Activated CD4-positive, CD25-positive, alpha-beta regulatory T cell (primary cell): ENCODE measurements around the gene PKD2.
"Not testable (repeated sequence)": the region's sequence is repeated elsewhere in the genome, so short reads cannot be mapped to it uniquely, and the experiment has no call there.

Source experiments
- DNase-seq, 4 experiments: peaks; one replicate each; lab custom pipeline; 2025; lab: John Stamatoyannopoulos, UW

PKD2 gene

DNA sequence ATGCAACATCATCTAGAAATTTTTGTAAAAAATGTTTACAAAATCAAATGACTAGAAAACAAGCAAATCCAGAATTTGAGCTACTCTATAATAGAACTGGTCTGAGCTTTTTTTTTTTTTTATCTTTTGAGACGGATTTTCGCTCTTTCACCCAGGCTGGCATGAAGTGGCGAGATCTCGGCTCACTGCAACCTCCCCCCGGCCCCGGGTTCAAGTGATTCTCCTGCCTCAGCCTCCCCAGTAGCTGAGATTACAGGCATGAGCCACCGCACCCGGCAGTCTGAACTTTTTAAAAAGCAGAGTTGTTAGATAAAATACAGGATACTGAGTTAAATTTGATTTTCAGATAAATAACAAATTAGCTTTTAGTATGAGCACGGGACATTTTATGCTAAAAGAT lies 20.9 kb upstream of the PKD2 start:
- DNase-seq, result no peak

DNA sequence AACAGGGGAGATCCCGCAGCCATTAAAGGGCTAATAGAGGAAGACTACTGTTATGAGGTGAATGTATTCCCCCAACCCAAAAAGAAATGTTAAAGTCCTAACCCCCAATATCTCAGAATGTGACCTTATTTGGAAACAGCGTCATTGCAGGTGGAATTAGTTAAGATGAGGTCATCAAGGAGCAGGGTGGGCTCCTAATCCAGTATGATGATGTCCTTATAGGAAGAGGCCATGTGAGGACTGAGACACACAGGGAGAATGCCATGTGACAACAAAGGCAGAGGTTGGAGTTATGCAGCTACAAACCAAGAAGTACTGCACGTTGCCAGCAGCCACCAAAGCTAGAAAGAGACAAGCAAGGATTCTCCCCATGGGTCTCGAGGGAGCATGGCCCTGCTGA lies 17.7 kb upstream of the PKD2 start:
- no peak for DNase-seq

DNA sequence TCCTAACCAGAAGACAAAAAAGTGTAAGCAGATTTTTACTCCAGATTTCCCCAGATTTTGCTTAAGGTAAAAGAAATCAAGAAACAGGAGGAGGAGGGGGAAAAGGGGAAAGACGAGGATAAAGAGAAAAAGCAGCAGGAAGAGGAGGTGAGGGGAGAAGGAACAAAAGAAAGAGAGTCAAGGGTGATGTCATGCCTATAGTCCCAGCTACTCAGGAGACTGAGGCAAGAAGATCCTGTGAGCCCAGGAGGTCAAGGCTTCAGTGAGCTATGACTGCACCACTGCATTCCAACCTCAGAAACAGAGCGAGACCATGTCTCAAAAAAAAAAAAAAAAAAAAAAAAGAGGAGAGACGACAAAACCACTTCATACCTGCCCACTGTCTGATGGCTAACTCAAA lies 12.0 kb upstream of the PKD2 start:
- DNase-seq, result no peak

DNA sequence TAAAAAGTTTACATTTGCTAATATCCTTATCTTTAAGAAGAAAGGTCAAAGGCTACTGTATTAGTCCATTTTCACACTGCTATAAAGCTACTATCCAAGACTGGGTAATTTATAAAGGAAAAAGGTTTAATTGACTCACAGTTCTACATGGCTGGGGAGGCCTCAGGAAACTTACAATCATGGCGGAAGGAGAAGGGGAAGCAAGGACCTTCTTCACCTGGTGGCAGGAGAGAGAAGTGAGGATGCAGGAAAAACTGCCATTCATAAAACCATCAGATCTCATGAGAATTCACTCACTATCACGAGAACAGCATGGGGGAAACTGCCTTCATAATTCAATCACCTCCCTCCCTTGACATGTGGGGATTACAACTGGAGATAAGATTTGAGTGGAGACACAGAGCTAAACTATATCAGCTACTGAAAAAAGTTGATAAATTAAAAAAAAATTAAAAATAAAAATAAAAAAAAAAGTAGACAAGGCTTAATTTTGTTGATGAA lies 8.2 kb upstream of the PKD2 start:
- DNase-seq, result not testable (repeated sequence)

DNA sequence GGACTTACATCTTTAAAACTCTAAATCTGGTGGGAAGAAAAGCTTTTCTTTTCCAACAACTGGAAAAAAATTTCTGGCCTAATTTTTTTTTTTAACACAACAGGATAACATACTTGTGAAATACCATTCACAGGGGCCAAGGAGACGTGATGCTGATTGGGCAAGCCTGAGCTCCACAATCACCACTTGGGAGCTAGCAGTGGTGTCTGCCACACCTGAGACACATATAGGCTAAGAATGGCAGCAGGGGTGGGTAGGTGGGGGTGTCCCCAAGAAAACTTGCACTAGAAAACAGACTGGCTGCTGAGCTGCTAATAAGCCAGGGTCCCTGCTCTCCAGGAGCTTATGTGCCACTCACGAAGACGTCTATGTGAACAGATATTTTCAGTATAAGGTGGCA lies 5.6 kb upstream of the PKD2 start:
- no peak for DNase-seq

DNA sequence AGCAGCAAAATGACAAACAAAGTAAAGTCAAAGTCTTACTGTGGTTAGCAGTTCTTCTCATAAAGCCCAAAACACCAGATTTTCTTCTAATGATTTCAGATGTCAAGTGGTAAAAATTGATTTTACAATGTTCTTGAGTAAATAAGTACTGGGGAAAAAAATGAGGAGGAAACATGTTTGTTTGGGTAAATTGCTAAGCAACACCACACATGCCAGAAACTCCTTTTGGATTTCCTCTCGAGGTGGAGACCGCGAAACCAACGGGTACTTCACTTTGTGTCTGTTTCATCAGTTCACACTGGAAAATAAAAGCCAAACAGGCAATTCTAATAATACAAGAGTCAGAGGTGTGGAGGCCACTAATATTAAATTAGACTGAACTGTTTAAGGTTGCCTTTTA lies 4.6 kb upstream of the PKD2 start:
- no peak for DNase-seq

DNA sequence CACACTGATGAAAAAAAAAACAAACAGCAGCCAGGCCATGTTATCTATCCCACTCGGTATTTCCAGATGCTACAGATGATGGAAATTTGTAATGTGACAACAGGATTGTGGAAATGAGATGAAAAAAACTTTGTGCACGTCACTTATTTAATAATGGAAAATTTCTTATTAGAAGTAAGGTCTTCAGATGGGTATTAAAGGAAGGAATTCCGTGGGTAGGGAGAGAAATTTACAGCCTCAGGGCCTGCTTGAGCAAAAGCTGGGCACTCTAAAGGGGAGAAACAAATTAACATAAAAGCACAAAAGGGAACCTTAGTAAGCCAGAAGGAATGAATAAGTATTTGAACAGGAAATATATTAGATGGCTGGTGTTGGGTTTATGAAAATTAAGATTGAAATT lies 4.2 kb upstream of the PKD2 start:
- DNase-seq, result no peak

DNA sequence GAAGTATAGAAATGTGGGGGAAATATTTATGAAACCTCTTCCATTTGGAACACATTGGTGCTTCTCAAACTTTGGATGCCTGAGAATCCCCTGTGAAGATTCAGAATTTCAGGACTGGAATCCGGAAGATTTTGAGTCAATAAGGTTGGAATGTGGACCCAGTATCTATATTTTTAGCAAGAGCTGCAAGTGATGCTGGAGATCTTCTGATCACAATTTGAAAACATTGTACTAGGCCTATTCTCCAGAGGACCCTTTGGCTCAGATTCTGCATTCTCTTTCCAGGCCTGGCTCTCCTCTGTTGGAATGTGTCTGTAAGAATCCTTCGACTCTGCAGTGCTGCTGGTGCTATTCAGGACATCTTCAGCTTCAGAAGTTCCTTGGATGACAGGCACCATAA lies 2.4 kb upstream of the PKD2 start:
- no peak for DNase-seq

DNA sequence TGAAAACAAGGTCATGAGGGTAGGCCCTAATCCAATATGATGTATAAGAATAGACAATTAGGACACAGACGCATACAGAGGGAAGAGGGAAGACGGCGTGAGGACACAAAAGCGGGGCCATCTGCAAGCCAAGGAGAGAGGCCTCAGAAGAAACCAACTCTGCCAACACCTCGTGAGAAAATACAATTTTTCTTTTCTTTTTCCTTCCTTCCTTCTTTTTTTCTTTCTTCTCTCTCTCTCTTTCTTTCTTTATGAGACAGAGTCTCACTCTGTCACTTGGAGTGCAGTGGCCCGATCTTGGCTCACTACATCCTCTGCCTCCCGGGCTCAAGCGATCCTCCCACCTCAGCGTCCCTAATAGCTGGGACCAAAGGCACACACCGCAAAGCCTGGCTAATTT lies 1.5 kb upstream of the PKD2 start:
- no peak for DNase-seq

DNA sequence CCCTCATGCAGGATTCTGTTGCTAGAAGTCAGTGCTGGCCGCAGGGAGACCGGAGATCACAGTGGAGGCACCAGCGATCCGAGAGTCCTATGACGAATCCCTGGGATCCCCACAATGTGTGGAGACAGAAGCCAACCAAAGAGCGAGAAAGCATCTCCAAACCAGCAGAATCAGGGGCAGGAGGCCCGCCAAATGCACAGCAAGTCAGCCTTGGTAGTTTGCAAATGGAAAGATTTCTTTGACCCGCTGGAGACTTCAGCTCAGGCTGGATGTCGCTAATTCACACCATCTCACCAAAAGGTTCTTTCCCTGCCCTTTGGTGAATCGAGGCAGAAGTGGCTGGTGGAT lies 505 bp upstream of the PKD2 start:
- DNase-seq, result no peak

DNA sequence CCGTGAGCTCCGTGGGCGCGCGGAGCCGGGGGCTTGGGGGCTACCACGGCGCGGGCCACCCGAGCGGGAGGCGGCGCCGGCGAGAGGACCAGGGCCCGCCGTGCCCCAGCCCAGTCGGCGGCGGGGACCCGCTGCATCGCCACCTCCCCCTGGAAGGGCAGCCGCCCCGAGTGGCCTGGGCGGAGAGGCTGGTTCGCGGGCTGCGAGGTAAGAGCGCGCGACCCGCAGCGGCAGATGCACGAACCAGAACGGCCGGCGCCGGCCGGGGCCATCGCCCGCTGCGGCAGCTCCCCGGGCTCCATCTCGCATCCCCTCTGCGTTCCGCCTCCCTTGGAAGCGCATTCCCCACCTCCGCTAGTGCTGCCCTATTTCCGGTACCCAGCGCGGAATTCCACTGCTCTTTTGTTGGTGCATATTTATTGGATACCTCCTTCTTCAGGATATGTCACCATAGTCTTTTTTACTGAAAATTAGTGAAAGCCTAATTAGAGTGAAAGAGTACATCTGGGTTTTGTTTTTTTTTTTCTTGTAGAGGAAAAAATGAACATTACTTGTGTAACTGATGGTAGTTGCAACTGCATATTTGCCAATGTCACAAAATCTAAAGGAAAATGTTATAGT lies 797 bp downstream of the PKD2 start:
- DNase-seq, result no peak

DNA sequence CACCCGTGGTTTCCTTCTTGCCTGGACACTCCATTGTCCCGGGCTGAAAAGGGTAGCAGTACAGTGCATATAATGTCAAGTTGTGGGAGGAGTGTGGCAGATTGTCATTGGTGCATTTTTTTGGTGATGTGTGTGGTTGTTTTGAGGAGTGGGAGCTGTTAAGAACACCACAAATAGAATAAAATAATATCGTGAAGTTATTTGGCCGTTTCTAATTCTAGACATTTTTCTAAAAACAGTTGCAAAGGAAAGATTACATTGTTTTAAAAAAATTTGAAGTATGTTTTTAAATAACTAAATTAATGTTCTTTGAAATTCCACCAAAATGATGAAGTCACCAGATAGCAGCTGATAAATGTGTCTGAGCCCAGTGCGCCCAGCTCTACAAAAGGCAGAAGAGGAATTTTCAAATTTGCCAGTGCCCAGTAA lies 1.3 kb downstream of the PKD2 start:
- no peak for DNase-seq

DNA sequence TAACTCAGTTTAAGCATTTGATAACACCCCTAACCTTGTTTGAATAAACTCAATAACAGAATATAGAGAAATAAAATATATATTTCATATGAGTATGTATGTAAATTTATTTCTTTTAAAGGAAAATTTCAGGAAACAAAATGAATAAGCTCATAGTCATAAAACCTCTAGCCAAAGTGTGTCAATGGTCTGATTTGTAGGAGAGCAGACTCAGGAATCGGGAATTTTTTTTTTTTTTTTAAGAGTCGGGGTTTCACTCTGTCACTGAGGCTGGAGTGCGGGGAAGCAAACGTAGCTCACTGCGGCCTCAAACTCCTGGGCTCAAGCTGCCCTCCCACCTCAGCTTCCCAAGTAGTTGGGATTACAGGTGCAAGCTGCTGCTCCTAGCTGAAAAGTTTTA lies 2.4 kb downstream of the PKD2 start:
- DNase-seq, result no peak

DNA sequence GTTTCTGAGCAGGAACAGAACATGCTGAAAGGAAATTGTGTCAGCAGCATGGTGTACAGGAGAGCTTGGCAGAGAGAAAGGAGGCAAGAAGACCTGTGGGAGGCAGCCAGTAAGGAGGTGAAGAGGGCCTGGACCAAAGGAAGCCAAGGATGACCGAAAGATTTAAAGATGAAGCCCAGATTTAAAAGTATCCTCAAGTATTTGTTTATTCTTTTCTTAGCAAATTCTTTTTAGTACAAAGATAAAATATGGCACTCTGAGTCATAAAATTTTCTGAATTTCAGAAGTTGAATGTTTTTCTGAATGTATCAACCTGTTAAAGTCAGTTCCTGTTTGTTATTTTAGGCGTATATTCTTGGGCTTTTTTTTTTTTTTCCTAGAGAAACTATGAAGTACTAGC lies 3.5 kb downstream of the PKD2 start:
- no peak for DNase-seq

DNA sequence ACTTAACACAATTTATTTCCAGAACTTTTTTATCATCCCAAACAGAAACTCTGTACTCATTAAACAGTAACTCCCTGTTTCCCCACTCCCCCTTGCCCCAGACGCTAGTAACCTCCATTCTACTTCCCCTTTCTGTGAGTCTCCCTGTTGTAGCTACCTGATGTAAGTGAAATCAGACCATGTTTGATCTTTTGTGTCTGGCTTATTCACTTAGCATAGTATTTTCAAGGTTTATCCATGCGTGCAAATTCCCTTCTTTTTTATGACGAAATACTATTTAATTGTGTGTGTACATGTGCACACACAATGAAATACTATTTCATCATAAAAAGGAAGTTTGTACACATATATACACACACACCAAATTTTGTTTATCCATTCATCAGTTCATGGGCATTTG lies 5.2 kb downstream of the PKD2 start:
- no peak for DNase-seq

DNA sequence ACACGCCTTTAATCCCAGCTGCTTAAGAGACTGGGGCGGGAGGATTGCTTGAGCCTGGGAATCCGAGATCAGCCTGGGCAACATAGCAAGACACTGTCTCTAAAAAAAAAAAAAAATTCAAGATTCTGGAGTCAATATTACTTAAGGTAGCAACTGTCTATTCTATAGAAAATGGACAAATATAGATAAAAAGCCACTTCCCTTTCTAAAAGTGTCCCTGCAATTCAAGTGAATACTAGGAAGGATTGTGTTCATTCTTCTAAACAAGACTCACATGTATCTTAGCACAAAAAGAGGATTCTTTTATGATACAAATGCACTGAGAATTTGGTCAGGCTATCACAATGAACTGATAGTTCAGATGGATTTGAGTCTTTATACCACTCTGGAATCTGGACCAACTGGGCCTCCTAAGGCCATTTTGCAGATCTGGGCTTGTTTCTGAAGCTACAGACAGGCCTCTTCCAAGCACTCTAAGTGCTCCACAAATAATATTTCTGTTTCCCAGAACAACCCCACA lies 7.0 kb downstream of the PKD2 start:
- no peak for DNase-seq

DNA sequence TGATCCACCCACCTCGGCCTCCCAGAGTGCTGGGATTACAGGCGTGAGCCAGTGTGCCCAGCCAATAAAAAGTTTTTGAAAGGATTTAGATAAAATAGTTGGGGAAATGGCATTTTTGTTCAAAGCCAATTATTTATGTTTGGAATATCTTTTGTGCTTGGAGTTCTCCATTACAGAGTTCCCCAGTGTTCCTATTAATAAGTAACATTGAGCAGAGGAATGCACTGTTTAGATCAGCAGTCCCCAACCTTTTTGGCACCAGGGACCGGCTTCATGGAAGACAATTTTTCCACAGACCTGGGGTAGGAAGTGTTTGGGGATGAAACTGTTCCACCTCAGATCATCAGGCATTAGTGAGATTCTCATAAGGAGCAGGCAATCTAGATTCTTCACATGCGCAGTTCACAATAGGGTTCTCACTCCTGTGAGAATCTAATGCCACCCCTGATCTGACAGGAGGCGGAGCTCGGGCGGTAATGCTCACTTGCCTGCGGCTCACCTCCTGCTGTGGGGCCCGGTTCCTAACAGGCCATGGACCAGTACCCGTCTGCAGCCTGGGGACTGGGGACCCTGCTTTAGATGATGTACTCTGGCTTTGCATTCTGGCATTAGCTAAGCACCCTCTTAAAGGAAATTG lies 8.3 kb downstream of the PKD2 start:
- DNase-seq, result no peak

DNA sequence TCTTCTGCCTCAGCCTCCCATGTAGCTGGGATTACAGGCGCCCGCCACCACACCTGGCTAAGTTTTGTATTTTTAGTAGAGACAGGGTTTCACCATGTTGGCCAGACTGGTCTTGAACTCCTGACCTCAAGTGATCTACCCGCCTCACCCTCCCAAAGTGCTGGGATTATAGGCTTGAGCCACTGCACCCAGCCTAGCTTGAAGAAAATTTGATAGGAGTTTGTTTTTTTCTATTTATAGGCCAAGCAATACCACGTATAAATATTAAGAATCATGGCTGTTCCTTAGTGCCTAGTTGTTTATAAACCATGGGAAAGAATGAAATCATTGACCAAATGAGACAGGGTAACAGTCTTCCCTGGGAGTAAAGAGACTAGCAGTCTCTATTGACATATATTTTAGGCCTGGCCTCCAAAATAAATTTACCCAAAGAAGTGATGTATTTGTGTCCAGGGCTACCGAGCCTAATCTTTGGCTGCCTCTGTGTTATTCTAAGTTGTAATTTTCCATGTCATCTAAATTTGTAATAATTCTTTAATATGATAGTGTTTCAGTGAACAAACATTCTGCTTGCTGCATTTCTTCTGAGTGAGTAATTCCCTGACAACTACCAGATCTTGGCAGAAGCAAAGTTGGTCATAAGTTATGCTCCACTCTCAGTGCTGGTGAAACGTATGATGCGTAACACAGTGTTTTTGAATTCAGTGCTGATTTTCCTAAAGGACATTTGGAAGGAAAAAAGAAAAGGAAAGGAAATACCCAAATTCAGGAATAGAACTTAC lies 10.3 kb downstream of the PKD2 start:
- no peak for DNase-seq

DNA sequence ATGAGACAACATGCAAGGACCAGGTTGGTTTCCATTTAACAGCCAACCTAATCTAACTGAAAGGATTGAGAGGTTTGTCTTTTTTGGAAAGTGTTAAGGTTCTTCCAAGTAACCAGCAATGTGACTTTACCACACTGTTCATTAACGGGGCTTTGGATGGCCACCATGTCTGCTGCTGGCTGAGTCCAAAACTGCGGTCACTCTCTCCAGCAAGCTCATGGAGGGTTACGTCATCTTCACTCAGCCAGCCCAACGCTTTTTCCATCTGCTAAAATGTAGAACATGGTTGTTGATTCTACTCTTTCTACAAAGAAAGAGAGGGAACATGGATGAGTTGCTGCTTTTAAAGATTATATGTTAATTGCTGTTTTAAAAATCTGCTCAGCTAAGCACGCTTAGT lies 11.0 kb downstream of the PKD2 start:
- no peak for DNase-seq

DNA sequence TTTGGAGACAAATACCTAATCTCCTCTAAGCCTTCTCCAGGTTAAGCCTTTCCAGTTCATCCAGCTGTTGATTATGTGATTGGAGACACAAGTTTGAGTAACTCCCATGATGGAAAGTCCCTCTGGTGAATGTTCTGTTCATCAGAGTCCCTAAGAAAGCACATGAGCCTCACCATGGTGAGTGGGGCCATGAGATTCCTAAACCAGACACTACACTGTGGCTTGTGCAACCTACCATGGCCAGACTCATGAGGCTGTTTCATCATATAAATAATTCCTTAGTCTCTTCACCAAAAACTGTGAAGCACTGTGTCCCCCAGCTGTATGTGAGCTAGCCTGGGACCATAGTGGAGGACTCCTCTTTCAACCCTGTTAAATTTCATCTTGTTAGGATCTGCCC lies 14.4 kb downstream of the PKD2 start:
- DNase-seq, result no peak

DNA sequence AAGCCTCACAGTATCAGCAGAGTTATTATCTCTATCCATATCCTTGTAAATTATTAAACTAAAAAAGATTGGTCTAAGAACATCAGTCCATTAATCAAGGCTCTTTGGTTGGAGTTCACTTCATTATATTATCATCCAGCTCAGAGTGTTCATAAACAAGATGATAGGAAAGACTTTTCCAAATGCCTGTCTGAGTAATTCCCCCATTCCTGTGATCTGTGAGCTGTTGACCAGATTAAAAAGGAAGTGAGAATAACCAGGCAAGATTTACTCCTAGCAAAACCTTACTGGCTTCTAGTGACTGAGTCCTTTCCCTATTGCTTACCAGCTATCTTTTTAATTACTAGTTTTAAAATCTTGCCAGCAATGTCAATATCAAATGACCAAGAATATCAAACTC lies 14.9 kb downstream of the PKD2 start:
- DNase-seq, result no peak

DNA sequence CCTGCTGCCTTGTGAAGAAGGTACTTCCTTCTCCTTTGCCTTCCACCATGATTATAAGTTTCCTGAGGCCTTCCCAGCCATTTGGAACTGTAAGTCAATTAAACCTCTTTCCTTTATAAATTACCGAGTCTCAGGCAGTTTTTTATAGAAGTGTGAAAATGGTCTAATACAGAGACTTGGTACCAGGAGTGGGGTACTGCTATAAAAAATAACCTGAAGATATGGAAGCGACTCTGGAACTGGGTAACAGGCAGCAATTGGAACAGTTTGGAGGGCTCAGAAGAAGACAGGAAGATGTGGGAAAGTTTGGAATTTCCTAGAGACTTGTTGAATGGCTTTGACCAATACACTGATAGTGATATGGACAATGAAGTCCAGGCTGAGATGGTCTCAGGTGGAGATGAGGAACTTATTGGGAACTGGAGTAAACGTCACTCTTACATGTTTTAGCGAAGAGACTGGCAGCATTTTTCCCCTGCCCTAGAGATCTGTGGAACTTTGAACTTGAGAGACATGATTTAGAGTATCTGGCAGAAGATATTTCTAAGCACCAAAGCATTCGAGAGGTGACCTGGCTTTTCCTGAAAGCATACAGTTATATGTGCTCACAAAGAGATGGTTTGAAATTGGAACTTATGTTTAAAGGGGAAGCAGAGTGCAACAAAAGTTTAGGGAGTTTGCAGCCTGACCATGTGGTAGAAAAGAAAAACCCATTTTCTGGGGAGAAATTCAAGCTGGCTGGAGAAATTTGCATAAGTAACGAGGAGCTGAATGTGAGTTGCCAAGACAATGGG lies 18.6 kb downstream of the PKD2 start:
- DNase-seq, result not testable (repeated sequence)
